GM12872 (cell line): Measurements from ENCODE around the gene PLCG2.

Experiments used
- CTCF ChIP-seq: IDR thresholded peaks from 3 replicates; pipeline ENCODE4 v1.5.1; 2011; ENCODE audit warnings: low read depth, mild to moderate bottlenecking, low read length, moderate library complexity; ENCODE audit not compliant: insufficient read depth

PLCG2 gene

GRCh38 chr16:82007189-82007588 lies 228.1 kb downstream of the PLCG2 start:
- TF ChIP-seq CTCF, result no peak

- no peak for TF ChIP-seq CTCF
These were observed 230.0 kb downstream of the PLCG2 start for GRCh38 chr16:82008957-82009592.

GRCh38 chr16:82010649-82011048 lies 231.6 kb downstream of the PLCG2 start:
- no peak for TF ChIP-seq CTCF

- TF ChIP-seq CTCF, result no peak
These were observed 232.1 kb downstream of the PLCG2 start, which contains the start of gene SDR42E1 for GRCh38 chr16:82011199-82011641. SDR42E1 (minus strand) TSS chr16:82011470; CDS start chr16:82000858, 10,612 bp downstream.
